ENCODE results near the gene IBA57.
"Not testable (repeated sequence)": the region's sequence is repeated elsewhere in the genome, so short reads cannot be mapped to it uniquely, and the experiment has no call there.

Gene IBA57

DNA sequence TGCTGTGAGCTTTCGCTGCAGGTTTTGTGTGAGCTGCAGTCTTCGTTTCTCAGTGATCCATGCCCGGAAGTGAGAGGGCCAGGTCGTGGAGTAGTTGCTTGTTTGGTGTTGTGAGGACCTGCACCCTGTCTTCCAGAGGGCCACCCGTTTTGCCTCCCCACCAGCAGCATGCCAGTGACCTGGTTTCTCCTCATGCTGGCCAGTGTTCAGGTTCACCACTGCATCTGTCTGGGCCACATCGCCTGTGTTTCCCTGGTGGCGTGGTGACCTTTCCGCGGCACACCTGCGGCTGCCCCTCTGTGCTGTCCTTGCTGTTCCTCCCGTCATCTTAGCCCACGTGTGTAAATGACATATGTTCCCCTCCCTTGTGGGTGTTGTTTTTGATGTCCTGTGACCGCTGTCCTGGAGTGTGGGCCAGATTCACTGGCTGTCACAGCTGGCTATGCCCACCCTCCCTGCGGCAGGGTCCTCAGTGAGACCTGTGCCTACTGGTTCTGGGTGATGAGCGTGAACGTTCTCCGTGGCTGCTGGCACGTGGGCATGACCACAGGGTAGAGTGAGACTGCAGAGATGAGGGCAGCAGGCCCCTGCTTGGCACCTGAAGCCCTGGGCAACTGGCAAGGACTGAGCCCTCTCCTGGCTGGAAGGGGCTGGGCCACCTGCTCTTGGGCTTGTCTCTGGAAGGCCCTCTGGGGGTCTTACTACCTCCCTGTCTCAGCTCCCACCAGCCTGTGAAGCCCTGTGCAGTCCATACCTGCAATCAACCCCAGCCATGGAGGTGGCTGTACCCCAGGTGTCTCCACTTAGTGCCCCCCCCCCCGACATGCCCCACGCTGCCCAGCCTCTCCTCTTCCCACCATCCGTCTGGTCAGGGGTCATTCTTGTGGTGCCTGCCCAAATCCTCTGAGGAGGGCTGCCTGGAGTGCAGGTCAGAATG is 7.3 kb downstream of the IBA57 start:
- DNase-seq (ENCODE audit: low read depth, low spot score) = no peak

DNA sequence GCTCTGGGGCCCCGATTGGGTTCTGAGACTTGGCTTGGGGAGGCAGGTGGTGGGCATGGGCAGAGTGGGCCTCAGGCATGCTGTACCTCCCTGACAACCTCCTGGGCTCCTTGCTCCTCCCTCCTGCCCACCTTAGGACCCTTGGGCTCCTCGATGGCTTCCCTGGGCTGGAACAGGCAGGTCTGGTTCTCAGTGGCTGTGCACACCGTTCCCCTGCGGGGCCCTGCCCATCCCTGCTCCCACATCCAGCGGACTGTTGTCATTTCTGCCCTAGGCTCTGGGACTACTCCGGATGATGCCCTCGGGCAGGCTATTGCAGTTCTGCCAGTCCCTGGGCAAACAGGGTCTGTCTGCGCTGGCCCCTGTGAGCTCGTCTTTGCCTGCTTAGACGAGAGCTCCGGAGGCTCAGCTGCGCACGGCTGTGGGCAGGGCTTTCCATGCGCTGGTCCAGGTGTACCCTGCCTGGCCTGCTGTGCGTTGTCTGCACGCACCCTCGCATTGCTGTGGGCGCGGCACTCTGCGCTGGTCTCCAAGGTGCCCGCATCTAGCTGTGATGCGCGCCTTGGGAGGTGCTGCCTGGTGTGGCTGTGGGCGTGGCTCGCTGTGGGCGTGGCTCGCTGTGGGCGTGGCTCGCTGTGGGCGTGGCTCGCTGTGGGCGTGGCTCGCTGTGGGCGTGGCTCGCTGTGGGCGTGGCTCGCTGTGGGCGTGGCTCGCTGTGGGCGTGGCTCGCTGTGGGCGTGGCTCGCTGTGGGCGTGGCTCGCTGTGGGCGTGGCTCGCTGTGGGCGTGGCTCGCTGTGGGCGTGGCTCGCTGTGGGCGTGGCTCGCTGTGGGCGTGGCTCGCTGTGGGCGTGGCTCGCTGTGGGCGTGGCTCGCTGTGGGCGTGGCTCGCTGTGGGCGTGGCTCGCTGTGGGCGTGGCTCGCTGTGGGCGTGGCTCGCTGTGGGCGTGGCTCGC is 8.2 kb downstream of the IBA57 start:
- peak; percentile 70 for DNase-seq (ENCODE audit: low read depth, low spot score)

DNA sequence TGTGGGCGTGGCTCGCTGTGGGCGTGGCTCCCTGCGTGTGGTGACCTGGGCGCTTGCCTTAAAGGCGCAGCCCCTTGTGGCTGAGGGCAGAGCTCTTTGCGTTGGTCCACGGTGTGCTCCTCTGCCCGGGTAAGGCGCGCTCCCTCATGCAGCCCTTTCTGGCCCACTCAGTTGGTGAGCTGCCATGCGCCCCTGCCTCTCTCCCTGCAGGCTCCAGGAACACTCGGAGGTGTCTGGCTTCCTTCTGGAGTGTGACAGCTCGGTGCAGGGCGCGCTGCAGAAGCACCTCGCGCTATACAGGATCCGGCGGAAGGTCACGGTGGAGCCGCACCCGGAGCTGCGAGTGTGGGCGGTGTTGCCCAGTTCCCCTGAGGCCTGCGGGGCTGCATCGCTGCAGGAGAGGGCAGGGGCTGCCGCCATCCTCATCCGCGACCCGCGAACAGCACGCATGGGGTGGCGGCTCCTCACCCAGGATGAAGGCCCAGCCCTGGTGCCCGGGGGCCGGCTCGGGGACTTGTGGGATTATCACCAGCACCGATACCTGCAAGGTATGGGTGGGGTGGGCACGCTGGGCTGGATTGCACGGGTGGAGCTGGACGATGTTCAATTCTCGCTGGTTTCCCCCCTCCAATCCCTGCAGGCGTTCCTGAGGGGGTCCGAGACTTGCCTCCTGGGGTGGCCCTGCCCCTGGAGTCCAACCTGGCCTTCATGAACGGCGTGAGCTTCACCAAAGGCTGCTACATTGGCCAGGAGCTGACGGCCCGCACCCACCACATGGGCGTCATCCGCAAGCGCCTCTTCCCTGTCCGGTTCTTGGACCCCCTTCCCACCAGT is 9.1 kb downstream of the IBA57 start:
- DNase-seq (ENCODE audit: low read depth, low spot score) = peak; percentile 74

DNA sequence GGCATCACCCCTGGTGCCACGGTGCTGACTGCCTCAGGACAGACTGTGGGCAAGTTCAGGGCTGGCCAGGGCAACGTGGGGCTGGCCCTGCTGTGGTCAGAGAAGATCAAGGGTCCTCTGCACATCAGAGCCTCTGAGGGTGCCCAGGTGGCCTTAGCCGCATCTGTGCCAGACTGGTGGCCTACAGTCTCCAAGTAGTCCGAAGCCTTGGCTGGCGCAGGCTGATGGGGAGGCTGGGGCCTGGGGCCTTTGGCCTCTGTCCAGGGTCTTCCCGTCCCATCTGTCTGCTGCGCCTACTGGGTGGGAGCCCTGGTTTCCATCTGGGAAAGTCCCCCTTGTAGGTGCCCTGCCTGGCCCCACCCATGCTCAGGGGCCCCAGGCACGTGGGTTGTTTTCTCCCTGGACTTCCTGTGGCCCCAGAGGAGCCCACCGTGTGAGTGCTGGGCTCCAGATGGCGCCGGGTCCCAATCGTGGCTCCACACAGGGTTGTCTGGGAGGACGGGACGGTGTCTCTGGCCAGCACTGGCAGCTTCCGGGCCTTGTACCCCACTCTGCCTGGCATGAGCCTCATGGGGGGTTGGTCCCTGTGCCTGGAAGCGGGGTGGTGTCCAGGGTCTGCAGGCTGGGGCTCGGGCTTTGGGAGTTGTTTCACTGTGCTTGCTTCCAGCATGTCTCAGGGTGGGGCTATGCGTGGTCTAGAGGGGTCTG is 9.9 kb downstream of the IBA57 start:
- DNase-seq (ENCODE audit: low read depth, low spot score) = no peak

DNA sequence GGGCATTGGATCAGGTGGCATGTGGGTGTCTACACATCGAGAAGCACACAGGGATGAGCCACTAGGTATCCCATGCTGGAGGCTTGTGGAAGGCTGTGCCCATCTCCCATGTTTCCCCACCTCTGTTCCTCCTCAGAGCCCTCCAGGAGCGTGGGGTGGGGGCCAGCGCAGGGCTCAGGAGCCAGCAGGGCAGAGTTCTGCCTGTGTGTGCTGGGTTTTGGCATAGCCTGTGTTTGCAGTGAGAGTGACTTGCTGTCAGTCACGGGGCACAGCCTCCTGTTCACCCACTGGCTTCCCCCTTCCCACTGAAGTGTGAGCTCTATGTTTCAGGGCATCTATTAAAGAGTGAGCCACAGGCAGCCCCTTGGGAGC is 10.4 kb downstream of the IBA57 start:
- DNase-seq (ENCODE audit: low read depth, low spot score) = no peak

DNA sequence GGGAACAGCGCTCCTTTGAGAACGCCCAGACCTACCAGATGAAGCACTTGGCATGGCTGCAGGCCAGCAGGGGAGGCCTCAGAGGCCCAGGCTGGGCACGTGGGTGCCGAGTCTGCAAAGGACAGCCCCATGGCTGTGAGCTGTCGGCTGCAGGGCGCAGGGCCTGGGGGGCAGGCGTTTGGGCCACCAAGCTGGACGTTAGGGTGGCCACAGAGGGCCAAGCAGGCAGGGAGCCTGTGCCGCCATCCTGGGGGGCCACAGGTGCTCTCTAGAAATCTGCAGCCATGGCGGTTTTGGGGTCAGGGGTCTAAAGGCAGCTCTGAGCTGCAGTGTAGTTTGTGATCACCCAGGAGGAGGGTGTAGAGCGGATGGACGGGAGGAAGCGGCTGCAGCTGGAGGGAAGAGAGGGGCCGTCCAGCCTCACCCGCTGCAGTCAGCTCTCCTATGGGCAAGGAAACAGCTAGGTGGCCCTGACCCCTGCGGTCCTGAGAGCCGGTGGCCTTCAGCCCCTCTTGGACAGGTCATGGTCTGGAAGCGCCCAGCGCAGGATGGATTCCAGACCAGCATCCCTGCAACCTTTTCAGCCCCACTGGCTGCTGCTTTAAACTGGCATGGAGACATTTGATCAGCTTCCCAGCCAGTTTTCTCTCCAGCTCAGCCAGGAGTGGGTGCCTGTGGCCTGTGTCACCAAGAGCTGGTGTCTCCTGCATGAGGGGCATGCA is 11.0 kb downstream of the IBA57 start:
- DNase-seq (ENCODE audit: low read depth, low spot score) = no peak

DNA sequence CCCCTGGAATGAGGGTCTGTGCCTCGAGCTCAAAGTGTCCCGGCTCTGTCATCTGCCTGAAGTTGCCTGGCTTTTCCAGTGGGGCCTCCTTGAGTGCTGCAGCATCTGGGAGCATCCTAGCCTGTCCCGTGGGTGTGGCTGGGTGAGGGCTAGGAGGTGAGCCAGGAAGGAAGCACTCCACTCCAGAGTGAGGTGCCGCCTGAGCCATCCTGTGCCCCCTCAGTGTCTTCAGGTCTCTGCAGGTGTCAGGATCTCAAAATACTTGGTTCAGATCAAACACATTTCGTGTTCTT is 11.5 kb downstream of the IBA57 start:
- DNase-seq (ENCODE audit: low read depth, low spot score) = no peak

DNA sequence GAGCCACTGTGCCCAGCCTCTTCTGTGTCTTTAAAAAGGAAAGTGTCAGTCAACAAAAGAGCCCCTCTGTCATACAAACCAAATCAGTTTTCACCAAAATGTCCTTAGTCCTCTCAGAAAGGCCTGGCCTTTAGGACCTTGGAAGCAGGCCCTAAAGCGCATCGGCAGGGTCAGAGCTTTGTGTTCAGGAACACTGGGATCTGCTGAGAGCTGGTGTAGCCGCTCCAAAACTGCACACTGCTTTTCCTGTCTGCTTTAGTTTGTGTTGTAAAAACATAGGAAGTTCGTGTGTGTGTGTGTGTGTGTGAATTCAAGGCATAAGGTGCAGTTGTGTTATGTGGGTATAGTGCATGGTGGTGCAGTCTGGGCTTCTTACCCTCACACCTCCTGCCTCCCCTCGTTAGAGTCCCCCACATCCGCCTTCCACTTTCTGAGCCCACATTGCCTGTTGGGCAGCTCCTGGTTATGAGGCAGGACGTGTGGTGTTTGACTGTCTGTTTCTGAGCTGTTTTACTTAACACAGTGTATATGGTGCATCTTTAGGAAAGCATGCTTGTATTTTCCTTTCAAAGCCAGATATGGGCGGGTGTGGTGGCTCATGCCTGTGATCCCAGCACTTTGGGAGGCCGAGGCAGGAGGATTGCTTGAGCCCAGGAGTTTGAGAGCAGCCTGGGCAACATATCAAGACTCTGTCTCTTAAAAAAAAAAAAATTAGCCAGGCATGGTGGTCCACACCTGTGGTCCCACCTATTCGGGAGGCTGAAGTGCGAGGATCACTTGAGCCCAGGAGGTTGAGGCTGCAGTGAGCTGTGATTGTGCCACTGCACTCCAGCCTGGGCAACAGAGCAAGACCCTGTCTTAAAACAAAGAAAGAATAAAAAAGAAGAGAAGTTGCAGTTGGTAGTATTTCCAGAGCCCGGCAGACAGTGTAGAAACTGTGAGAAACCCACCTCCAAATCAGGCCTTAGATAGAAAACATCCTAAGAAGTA is 12.4 kb downstream of the IBA57 start:
- DNase-seq (ENCODE audit: low read depth, low spot score) = no peak

DNA sequence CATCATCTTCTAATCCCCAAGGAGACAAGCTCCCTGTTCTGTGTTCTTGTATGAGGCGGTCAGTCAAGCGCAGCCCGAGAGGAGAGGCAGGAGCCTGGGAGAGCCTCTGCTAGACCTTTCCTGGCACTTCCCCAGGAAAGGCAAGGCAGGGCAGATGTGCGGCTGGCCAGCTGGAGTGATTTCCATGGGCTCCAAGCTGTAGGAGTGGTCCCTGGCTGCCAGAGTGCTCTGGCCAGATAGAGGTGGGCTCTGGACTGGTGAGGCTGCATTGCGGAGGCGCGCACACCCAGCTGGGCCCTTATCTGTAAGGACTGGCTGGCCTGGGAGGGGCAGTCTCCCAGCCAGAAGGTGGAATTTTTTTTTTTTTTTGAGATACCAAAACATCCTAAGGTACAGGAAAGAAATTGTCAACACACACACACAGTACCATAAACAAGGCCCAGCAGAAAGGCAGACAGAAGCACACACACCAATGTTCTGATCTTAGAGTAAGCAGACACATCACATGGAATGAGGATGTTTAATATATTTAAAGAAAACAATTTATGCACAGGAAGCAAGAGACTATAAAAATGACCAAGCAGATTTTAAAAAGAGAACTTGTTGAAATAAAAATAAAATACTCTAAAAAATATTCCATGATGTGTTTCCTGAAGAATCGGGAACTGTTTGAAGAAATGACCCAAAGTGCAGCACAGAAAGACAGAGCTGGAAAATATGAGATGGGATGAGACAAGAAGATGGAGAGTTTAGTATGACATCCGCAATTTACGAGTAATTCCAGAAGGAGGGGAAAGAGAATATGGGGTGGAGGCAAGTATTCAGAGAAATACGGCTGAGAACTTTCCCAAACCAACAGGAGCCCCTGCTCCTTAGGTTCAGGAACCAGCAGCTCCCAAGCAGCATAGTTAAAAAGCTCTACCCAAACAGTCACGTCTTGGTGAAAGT is 13.4 kb downstream of the IBA57 start:
- no peak for DNase-seq (ENCODE audit: low read depth, low spot score)

DNA sequence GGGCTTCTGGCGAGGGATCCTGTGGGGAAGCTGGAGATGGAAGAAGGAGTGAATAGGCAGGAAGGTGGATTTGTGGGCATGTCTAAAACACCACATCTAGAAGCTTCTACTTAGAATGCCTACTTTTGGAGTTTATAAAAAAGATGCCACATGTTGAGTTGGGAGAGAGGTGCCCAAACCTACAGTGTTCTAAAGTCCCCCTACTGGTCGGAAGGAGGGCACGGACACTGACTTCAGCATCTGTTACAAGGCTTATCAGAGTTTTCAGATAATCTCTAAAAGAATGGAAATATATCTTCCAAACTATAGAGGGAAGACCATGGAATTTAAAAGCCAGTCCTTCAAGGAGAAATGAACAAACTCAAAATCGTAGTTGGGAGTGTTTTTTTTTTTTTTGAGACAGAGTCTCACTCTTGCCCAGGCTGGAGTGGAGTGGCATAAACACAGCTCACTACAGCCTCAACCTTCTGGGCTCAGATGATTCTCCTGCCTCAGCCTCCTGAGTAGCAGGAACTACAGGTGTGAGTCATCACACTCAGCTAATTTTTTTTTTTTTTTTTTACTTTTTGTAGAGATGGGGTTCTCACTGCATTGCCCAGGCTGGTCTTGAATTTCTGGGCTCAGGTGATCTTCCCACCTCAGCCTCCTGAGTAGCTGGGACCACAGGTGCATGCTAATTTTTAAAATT is 14.8 kb downstream of the IBA57 start:
- no peak for DNase-seq (ENCODE audit: low read depth, low spot score)

DNA sequence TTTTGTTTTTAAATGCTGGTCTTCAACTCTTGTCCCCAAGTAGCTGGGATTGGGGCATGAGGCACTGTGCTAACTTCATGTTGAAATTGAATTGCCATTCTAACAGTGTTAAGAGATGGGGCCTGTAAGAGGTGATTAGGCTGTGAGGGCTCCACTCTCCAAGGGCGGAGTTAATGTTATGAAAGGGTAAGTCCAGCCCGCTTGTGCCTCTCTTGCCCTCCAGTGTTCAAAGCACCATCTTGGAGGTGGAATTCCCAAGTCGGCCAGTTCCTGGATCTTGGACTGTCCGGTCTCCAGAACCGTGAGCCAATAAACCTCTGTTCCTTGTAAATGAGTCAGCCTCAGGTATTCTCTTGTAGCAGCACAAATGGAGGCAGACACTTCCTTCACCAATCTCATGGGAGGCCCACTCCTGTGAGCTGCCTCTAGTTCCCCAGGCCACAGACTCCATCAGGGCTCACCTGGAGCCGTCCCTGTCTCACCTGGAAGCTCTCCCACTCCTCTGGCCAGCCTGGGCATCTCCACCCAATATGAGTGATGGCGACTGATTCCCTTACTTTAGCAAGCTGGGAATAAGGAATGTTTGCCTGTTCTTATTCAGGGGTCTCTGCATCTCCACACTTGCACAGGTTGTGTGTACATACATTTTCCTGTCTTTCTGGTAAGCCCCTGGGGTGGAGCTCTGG is 15.5 kb downstream of the IBA57 start:
- no peak for DNase-seq (ENCODE audit: low read depth, low spot score)

DNA sequence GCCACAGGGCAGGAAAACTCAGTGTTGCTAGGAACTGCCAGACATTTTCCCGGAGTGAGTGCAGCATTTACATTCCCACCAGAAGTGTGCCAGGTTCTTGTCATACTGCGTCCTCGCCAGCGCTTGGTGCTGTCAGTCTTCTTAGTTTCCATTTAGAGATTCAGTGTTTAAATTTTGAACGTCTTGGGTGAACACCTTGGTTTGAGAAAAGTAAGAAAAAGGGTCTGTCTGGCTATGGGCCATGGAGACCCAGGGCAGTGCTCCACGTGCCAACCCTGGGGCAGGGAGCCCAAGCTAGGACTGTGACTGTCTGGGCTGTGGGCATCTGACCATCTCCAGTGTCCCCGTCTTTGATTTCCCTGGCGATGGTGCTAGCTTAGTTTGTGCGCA is 16.0 kb downstream of the IBA57 start:
- no peak for DNase-seq (ENCODE audit: low read depth, low spot score)

DNA sequence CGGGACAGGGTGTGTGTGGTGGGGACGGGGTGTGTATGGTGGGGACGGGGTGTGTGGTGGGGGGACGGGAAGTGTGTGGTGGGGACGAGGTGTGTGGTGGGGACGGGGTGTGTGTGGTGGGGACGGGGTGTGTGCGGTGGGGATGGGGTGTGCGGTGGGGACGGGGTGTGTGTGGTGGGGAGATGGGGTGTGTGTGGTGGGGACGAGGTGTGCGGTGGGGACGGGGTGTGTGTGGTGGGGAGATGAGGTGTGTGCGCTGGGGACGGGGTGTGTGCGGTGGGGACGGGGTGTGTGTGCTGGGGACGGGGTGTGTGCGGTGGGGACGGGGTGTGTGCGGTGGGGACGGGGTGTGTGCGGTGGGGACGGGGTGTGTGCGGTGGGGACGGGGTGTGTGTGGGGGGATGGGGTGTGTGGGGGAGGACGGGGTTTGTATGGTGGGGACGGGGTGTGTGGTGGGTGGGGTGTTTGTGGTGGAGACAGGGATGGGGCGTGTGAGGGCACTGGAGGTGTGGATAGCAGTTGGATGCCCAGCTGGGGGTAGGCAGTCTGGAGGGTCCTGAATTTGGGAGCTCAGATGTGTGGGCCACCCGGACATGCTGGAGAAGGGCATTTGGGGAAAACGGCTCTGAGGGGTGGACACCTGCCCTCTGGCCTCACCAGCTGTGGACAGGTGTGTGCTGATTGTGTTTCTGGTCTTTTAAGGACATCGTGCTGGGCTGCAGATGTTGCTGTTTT is 16.9 kb downstream of the IBA57 start:
- no peak for DNase-seq (ENCODE audit: low read depth, low spot score)

DNA sequence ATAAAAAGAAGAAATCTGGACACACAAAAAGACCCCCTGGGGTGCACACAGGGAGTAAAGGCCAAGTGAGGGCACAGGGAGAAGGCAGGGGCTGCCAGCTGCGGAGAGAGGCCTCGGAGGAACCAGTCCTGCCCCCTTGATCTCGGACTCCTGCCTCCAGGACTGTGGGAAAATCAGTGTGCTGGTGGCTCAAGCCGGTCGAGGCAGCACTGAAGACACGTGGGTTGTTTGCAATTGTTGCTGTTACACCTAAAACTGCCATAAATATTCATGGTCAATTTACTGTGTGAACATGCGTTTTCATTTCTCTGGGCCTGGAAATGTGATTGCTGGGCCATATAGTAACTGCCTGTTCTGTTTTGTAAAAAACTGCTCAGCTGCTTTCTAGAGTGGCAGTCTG is 18.5 kb downstream of the IBA57 start:
- DNase-seq (ENCODE audit: low read depth, low spot score) = no peak

DNA sequence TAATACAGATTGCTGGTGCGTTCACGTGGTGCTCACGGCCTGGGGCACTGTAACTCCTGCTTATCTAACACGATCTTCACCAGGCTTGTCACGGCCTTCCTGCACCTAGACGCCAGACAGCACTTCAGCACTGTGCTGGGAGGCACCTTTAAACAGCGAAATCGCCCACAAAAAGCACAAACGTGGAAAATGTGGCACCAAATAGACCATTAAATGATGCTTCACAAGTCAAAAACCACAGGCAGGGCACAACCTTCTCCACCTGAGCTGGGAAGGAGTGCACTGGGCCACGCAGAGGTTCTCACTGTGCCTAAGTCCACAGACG is 20.0 kb downstream of the IBA57 start:
- peak; percentile 55 for DNase-seq (ENCODE audit: low read depth, low spot score)

DNA sequence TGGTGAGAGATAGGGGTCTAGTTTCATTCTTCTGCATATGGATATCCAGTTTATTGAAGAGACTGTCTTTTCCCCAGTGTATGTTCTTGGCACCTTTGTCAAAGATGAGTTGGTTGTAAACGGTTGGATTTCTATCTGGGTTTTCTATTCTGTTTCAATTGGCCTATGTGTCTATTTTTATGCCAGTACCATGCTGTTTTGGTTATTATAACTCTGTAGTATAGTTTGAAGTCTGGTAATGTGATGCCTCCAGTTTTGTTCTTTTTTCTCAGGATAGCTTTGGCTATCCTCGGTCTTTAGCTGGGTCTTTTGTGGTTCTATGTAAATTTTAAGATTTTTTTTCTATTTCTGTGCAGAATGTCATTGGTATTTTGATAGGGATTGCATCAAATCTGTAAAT is 22.6 kb downstream of the IBA57 start:
- DNase-seq (ENCODE audit: low read depth, low spot score) = not testable (repeated sequence)
